ENCODE data around the gene ZNF521.

ZNF521 gene

GRCh38 chr18:25067275-25068025, 284.5 kb downstream of the ZNF521 start:
- no peak for TF ChIP-seq POLR2A (IDR thresholded peaks at IDR 0.05; ENCODE audit: extremely low read depth, insufficient read length)
- H3K4me3 ChIP-seq (ENCODE audit: low read depth, low read length) = no peak overlapping the region
- DNase-seq (ENCODE audit: low read depth) = no peak

- DNase-seq (ENCODE audit: low read depth) = no peak
- TF ChIP-seq, protein P1, sequence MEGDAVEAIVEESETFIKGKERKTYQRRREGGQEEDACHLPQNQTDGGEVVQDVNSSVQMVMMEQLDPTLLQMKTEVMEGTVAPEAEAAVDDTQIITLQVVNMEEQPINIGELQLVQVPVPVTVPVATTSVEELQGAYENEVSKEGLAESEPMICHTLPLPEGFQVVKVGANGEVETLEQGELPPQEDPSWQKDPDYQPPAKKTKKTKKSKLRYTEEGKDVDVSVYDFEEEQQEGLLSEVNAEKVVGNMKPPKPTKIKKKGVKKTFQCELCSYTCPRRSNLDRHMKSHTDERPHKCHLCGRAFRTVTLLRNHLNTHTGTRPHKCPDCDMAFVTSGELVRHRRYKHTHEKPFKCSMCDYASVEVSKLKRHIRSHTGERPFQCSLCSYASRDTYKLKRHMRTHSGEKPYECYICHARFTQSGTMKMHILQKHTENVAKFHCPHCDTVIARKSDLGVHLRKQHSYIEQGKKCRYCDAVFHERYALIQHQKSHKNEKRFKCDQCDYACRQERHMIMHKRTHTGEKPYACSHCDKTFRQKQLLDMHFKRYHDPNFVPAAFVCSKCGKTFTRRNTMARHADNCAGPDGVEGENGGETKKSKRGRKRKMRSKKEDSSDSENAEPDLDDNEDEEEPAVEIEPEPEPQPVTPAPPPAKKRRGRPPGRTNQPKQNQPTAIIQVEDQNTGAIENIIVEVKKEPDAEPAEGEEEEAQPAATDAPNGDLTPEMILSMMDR (IDR thresholded peaks at IDR 0.05; ENCODE audit: low read depth, low read length) = no peak
- TF ChIP-seq MYC (IDR thresholded peaks at IDR 0.05; ENCODE audit: low read depth, low read length) (no peak), MAX (IDR thresholded peaks at IDR 0.05; ENCODE audit: low read depth, low read length) (no peak), POLR2A (IDR thresholded peaks at IDR 0.05; ENCODE audit: extremely low read depth, insufficient read length) (no peak)
- no peak overlapping the region for H3K4me3 ChIP-seq (ENCODE audit: low read depth, low read length)
Observed at GRCh38 chr18:25066516-25066915, 285.4 kb downstream of the ZNF521 start.

DNA sequence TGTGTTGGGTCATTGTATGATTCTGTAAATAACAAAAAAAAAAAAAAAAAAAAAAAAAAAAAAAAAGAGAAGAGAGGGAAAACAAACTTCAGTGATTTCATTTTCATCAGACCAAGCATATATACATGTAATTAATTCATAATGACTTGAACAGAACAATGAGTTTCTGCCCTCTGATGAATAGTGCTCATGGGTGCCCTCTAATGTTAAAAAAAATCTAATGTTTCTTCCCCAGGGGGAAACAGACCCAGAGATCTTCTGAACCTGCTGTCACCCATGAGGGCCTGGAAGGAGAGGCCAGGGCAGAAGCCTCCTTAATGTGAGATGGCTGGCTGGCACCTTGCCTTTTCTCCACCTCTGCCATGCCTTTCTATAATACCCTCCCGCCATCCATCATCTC, 289.2 kb downstream of the ZNF521 start:
- H3K4me3 ChIP-seq (ENCODE audit: low read depth, low read length) = no peak overlapping the region
- TF ChIP-seq MYC (IDR thresholded peaks at IDR 0.05; ENCODE audit: low read depth, low read length) (no peak), POLR2A (IDR thresholded peaks at IDR 0.05; ENCODE audit: extremely low read depth, insufficient read length) (no peak), MAX (IDR thresholded peaks at IDR 0.05; ENCODE audit: low read depth, low read length) (no peak)
- TF ChIP-seq, protein P1 (IDR thresholded peaks at IDR 0.05; ENCODE audit: low read depth, low read length) = peak; percentile 7
- no peak for DNase-seq (ENCODE audit: low read depth)

- no peak for DNase-seq (ENCODE audit: low read depth)
- no peak for TF ChIP-seq MAX (IDR thresholded peaks at IDR 0.05; ENCODE audit: low read depth, low read length)
- TF ChIP-seq, protein P1 (IDR thresholded peaks at IDR 0.05; ENCODE audit: low read depth, low read length) = no peak
- no peak for TF ChIP-seq MYC (IDR thresholded peaks at IDR 0.05; ENCODE audit: low read depth, low read length)
- no peak for TF ChIP-seq POLR2A (IDR thresholded peaks at IDR 0.05; ENCODE audit: extremely low read depth, insufficient read length)
- no peak overlapping the region for H3K4me3 ChIP-seq (ENCODE audit: low read depth, low read length)
Observed at GRCh38 chr18:25061395-25061794, 290.6 kb downstream of the ZNF521 start.

- no peak for DNase-seq (ENCODE audit: low read depth)
- TF ChIP-seq POLR2A (IDR thresholded peaks at IDR 0.05; ENCODE audit: extremely low read depth, insufficient read length) (no peak), MYC (IDR thresholded peaks at IDR 0.05; ENCODE audit: low read depth, low read length) (no peak), MAX (IDR thresholded peaks at IDR 0.05; ENCODE audit: low read depth, low read length) (no peak)
- TF ChIP-seq, protein P1 (IDR thresholded peaks at IDR 0.05; ENCODE audit: low read depth, low read length) = no peak
- H3K4me3 ChIP-seq (ENCODE audit: low read depth, low read length) = no peak overlapping the region
Observed at GRCh38 chr18:25058521-25058920, 293.4 kb downstream of the ZNF521 start.

- DNase-seq (ENCODE audit: low read depth) = no peak
- no peak for TF ChIP-seq MAX (IDR thresholded peaks at IDR 0.05; ENCODE audit: low read depth, low read length)
- no peak overlapping the region for H3K4me3 ChIP-seq (ENCODE audit: low read depth, low read length)
Observed at GRCh38 chr18:25057491-25058050, 294.4 kb downstream of the ZNF521 start.
